Fibroblast of peridontal ligament (primary cell): ENCODE measurements around the gene GOLIM4.
"Not testable (repeated sequence)": the region's sequence is repeated elsewhere in the genome, so short reads cannot be mapped to it uniquely, and the experiment has no call there.

Experiments used
- DNase-seq: peaks from one replicate; pipeline ENCODE4 v3.0.0-alpha.2; 2010; ENCODE audit errors: extremely low read depth

The GOLIM4 gene

DNA sequence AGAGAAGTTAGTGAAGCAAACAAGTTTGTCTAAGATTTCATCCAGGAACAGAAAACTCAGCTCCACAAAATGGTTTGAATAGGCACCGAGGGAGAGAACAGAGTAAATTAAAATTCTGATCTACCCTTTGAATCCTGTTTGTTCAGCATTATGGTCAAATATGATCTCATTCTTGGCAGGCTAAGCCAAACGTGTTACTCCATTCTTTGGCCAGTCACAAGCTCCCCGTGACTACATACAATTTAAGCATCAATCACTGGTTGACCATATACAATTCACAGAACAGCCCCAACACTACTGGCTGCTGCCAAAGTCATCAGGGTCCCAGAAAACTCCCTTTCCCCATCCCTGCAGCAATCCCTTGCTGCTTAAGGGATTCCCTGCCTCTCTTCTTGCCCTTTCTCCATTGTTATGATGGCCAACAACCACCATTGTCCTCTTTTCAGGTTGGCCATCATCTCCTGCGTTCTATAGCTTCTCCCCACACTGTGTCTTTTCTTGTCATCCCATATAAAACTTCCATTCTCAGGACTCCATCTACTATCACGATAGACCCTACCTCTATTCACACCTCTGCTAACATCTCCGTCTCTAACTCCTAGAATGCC, 46.3 kb downstream of the GOLIM4 start:
- peak; percentile 85 for DNase-seq

DNA sequence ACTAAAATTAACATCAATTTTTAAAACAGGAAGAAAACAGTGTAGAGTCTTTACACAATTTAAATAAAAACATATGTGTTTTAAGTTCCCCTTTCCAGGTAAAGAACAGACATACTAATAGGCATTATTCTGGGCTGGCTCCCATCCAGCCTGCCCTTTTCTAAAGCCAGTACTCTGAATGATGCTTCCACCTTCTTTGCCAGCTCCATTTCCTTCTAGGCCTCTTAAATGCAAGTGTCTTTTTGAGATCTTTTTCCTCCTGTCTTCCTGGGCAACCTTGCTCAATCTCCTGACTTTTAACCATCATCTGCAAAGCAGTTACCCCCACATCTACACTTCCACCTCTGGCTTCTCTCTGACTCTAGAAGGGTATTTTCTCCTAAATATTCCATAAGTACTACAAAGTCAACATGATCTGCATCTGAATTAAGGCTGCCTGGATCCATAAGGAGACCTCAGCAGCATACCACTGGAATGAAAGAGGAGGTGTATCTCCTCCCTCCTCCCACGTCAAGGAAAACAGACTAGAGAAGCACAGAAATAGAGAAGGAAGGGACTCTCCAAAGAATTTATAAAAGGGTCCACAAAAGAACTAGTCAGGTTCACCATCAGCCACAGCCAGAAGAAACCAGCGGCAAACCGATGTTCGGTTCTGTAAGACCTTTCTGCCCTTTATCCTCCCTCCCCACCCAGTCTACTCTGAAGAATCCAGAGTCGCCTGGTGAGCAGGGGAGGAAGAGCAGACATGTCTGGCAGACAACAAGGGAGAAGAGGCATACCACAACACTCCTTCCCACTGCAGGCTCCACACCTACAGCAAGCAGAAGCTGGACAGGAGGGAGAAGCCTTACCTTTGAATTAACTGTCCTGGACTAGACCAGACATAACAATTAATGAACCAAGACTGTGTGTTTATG, 47.1 kb downstream of the GOLIM4 start:
- no peak for DNase-seq

GRCh38 chr3:168047936-168048335, 47.8 kb downstream of the GOLIM4 start:
- DNase-seq: no peak

- DNase-seq: peak; percentile 94
Observed at GRCh38 chr3:168047190-168047795, 48.4 kb downstream of the GOLIM4 start.

DNA sequence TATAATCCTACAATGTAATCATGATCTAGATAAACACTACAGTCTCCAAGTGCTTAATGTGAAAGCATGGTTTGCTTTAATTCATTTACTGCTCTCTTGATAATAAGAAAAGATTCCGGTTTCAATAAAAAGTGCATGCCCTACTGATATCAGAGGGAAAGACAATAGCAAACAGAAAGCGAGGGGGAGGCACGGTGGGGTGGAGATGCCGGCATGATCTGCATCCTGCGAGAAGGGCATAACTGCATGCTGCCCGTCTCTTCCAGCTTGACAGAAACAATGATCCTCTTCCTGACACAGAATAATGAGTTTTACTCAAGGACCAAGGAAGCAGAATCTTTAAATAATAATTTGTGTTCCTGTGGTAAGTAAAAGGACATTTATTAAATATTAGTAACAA, 51.7 kb downstream of the GOLIM4 start:
- no peak for DNase-seq

DNA sequence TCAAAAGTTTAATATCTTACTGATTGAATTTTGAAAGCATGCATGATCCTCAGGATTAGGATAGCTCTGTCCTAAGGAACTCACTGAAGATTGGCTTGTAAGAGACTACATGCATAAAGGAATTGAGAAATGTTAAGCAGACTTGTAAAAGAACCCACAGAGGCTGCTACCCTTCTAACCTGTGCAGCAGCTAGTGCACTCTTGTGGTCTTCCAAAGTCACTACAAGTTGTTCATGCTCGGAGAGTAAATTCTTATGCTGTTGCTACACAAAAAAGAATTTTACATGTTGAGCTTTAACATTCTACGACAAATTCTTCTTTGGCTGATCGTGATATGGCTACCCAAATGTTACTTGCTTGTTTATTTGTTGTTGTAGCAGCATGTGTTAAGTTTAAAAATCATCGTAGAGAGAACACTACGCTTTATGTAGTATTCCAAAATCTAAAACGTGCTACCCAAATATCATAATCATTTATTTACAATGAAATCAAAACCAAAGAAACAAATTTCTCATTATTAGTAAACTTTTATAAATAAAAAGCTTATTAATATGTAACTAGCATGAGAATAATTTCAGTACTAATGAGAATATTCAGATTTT, 55.0 kb downstream of the GOLIM4 start:
- peak; percentile 89 for DNase-seq

- no peak for DNase-seq
Observed at GRCh38 chr3:168037020-168037419, 58.7 kb downstream of the GOLIM4 start.

GRCh38 chr3:168036619-168037018, 59.1 kb downstream of the GOLIM4 start:
- DNase-seq: no peak

DNA sequence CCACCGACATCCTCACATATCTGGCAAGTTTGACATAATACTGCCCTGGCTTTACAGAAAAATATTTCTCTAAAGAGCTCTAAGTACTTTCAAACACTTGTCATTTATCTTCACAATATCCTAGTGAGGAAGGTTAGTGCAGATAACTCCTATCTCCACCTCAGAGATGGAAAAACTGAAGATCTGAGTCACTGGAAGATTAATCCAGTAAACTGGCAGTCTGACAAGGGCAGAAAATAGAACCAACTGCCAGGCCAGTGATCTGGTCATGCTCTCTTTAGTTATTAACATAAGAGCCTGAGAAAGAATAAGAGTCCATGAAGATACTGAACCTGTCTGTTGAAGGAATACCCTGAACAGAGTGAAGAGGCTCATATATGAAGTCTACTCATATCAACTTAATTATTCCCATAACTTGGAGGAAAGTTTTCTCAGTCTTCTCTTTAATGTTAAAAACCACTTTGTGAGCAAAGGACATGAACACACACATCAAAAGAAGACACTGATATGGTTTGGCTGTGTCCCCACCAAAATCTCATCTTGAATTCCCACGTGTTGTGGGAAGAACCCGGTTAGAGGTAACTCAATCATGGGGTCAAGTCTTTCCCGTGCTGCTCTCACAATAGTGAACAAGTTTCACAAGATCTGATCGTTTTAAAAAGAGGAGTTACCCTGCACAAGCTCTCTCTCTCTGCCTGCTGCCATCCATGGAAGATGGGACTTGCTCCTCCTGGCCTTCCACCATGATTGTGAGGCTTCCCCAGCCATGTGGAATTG, 61.4 kb downstream of the GOLIM4 start:
- peak; percentile 84 for DNase-seq

GRCh38 chr3:168030577-168030976, 65.1 kb downstream of the GOLIM4 start:
- no peak for DNase-seq

DNA sequence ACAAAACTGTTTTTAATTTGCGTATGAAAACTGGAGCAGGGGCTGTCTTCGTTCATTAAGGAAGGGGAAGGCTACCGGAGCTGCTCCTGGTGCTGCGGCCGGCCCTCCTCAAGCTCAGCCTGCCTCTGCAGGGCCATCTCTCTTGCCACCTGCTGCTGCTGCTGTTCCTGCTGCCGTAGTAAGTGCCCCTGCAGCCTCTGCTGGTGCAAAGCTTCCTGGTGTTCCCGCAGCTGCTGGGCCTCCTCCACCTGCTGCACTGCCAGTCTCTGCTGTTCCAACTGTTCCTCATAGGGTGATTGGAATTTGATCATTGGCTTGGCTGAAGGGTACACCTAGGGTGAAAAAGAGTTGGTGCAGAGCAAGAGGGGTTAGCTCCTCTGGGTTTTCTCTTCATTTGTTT, 66.0 kb downstream of the GOLIM4 start:
- no peak for DNase-seq

DNA sequence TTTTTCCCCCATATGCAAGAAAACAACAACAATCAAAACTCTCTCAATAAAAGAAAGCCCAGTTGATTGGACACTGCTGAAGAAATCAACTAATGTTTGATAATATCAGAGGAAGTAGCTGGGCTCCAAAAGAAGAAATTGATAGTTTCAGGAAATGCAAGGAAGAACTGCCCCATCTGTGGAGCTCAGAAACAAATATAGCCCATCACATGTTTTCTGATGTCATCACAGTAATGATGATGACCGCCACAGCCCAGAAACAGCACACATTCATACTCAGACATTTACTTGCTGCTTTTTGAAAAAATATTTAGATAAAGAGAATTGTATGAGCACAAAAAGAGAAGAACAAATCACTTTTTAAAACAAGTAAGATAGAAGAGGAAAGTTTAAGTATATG, 67.6 kb downstream of the GOLIM4 start:
- DNase-seq: no peak

DNA sequence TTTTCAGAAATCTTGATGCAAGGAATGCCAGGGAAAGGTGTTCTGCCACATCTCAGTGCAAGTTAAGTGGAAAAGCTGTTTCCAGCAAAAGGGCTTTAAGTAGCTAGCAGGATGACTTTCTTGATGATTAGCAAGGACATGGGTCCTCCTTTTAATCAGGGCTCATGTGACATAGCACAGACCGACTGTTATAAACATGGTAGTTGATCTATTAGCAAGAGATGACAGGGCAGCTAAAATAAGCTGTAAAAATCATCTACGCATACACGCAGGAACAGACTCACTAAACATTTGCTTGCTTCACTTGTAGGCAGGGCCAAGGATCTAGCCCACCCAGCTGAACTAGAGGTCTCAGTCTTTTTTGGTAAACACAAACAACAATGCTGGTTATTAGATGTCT, 69.0 kb downstream of the GOLIM4 start:
- no peak for DNase-seq

DNA sequence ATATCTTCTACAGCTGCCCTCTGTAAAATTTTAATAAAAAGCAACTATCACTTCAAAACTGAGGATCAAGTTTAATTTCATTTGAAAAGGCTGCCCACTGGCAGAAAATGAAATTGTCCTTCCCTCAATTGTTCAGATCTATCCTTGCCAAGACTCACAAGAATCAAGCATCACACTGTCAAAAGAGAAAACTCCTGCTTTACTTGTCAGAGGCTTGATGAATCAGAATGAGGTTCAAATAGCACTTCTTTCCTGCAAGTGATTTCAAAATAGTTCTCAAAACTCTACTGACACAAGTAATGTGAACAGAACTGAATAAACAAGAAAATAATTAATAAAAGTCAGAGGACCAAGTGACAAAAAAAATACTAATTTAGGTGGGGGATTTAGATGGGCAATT, 70.6 kb downstream of the GOLIM4 start:
- peak; percentile 65 for DNase-seq

- peak; percentile 96 for DNase-seq
Observed at GRCh38 chr3:168024537-168024941, 71.2 kb downstream of the GOLIM4 start.

- DNase-seq: no peak
Observed at GRCh38 chr3:168021737-168022450, 73.8 kb downstream of the GOLIM4 start.

DNA sequence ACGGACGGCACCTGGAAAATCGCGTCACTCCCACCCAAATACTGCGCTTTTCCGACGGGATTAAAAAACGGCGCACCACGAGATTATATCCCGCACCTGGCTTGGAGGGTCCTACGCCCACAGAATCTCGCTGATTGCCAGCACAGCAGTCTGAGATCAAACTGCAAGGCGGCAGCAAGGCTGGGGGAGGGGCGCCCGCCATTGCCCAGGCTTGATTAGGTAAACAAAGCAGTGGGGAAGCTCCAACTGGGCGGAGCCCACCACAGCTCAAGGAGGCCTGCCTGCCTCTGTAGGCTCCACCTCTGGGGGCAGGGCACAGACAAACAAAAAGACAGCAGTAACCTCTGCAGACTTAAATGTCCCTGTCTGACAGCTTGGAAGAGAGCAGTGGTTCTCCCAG, 84.4 kb downstream of the GOLIM4 start:
- not testable (repeated sequence) for DNase-seq

- DNase-seq: no peak
Observed at GRCh38 chr3:168006584-168006983, 89.1 kb downstream of the GOLIM4 start.

DNA sequence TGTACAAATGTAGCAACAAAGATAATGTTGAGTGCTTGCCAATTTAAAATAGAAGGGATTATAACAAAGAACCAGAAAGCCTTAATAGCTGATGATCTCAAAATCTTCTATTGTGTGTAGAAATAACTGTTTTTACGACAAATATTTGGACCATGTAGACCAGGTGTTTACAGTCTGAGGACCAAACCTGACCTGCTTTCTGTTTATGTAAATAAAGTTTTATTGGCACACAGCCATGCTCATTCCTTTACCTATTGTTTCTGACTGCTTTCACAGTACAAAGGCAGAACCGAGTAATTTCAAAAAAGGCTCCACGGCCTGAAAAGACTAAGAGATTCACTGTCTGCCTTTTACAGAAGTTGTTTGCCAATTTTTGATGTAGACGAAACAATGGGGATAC, 91.8 kb downstream of the GOLIM4 start:
- no peak for DNase-seq

DNA sequence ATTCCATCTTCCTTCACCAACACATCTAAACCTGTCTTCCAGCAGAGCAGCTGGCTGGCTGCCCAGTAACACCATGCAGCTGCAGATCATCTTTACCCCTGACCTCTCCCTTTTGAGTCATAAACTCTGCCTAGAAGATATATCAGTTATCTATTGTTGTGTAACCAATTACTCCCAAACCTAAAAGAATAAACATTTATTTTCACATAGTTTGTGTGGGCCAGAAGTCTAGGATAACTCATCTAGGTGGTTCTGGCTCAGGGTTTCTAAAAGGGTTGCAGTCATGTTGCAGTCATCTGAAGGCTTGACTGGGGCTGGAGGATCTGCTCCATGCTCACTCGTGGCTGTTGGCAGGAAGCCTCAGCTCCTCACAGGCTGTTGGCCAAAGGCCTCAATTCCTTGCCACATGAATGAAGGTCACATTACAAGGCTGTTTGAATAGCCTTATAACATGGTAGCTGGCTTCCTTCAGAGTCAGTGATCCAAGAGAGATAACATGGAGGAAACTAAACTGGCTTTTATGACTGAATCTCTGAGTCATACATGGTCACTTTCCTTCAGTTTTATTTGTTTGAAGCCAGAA, 92.8 kb downstream of the GOLIM4 start:
- DNase-seq: peak; percentile 23

DNA sequence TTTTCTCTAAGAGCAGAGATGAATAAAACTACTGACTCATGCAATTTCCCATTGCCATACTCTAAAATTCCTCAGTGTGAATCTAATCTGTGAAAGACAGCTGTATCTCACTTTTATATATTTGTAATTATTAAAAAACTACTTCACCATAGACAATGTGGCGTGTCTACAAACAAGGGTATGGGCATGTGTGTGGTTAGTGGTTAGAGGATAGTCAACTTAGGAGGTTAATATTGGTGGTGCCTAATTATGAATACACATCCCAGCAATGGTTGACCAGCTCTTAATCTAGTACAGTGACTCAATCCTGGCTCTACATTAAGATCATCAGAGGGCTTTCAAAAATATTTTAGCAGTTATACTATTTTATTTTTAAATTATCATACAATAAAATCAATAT, 94.5 kb downstream of the GOLIM4 start:
- no peak for DNase-seq
